GM18868 (cell line): ENCODE measurements around the gene PAM.

Experiments used
- ATAC-seq: cut with Tn5 transposase; IDR thresholded peaks from one replicate; pipeline ENCODE4 v1.9.1; 2021; ENCODE audit warnings: mild to moderate bottlenecking, moderate library complexity; ENCODE audit not compliant: unreplicated experiment

The PAM gene

GRCh38 chr5:102754767-102755431, at the start of gene PAM:
Gene PAM, plus strand, starts transcription at chr5:102755305. Its CDS starts 110,891 bp downstream, at chr5:102866196.
- ATAC-seq = peak; percentile 81

GRCh38 chr5:102711525-102712385, 43.4 kb upstream of the PAM start:
- no peak for ATAC-seq

- peak; percentile 35 for ATAC-seq
These were observed 41.8 kb upstream of the PAM start for GRCh38 chr5:102713278-102713677.

GRCh38 chr5:102713682-102714231, 41.3 kb upstream of the PAM start:
- ATAC-seq = peak; percentile 63

GRCh38 chr5:102715082-102715807, 39.9 kb upstream of the PAM start:
- no peak for ATAC-seq

GRCh38 chr5:102716017-102716416, 39.1 kb upstream of the PAM start:
- no peak for ATAC-seq

- no peak for ATAC-seq
These were observed 36.3 kb upstream of the PAM start for GRCh38 chr5:102718819-102719218.

- no peak for ATAC-seq
These were observed 35.2 kb upstream of the PAM start for GRCh38 chr5:102719886-102720285.

- no peak for ATAC-seq
These were observed 34.1 kb upstream of the PAM start for GRCh38 chr5:102720969-102721368.

- no peak for ATAC-seq
These were observed 32.2 kb upstream of the PAM start for GRCh38 chr5:102722931-102723330.

- ATAC-seq = no peak
These were observed 23.4 kb upstream of the PAM start for GRCh38 chr5:102731693-102732092.

- no peak for ATAC-seq
These were observed 21.6 kb upstream of the PAM start for GRCh38 chr5:102733534-102733933.

- no peak for ATAC-seq
These were observed 17.9 kb upstream of the PAM start for GRCh38 chr5:102737161-102737560.

GRCh38 chr5:102737805-102738469, 17.2 kb upstream of the PAM start:
- no peak for ATAC-seq

- no peak for ATAC-seq
These were observed 14.6 kb upstream of the PAM start for GRCh38 chr5:102740515-102740914.

- ATAC-seq = no peak
These were observed 12.9 kb upstream of the PAM start for GRCh38 chr5:102742215-102742614.

- ATAC-seq = no peak
These were observed 11.2 kb upstream of the PAM start for GRCh38 chr5:102743900-102744299.

GRCh38 chr5:102747386-102748166, 7.5 kb upstream of the PAM start:
- ATAC-seq = peak; percentile 81

- no peak for ATAC-seq
These were observed 5.6 kb upstream of the PAM start for GRCh38 chr5:102749416-102750030.
